Measurements from ENCODE around the gene RFC5.

DNA sequence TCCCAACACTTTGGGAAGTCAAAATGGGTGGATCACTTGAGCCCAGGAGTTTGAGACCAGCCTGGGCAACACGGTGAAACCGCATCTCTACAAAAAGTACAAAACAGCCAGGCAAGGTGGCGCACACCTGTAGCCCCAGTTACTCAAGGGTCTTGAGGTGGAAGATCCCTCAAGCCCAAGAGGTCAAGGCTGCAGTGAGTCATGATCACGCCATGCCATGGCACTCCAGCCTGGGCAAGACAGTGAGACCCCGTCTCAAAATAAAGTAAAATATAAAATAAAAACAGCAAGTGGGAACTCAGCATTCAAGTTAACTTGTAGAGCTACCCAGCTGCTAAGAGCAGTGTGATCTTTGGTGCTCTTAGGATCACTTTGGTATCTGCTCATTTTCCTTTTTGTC lies 12.7 kb downstream of the RFC5 start:
- no peak for TF ChIP-seq POLR2A (IDR thresholded peaks at IDR 0.05)
- TF ChIP-seq CTCF (IDR thresholded peaks at IDR 0.05) = no peak
- no peak for TF ChIP-seq POLR2AphosphoS5 (IDR thresholded peaks at IDR 0.05; ENCODE audit: insufficient read depth in 1 of 2, low read depth in 1 of 2)

Measured in vagina (tissue), 2 donors.